ENCODE data around the gene FOXL2NB. TPM values are rescaled to one million over a fixed set of nuclear protein-coding genes. Genes with fewer than 3 reads are reported as not detected.

The FOXL2NB gene
- total RNA-seq, 2 experiments from 2014 or later, result not detected

- H3K27me3 Mint-ChIP-seq, result no peaks in the 10 kb centered on the region
- CTCF ChIA-PET, result interaction anchor here (6.3 kb wide), 1 partner anchor 14 kb away, joined by 46 read pairs; no protein-coding TSS in a partner anchor
- ATAC-seq (no peak), DNase-seq (no peak)
- H3K9me3 Mint-ChIP-seq, result no peaks in the 10 kb centered on the region
- no peak overlapping the region for H3K4me3 Mint-ChIP-seq
- POLR2A ChIA-PET, result no interaction called here
- no peak for TF ChIP-seq CTCF (IDR thresholded peaks at IDR 0.05)
- H3K36me3 Mint-ChIP-seq (ENCODE audit: low read depth), result no peaks in the 10 kb centered on the region
- H3K4me1 Mint-ChIP-seq (ENCODE audit: low read depth), result no peaks in the 10 kb centered on the region
- intact Hi-C loops (cut with micrococcal nuclease), result no loop called here
- no peak overlapping the region for H3K27ac Mint-ChIP-seq
Observed at GRCh38 chr3:138901567-138901966, 45.5 kb upstream of the FOXL2NB start.

GRCh38 chr3:138902171-138902570 is 44.8 kb upstream of the FOXL2NB start:
- H3K36me3 Mint-ChIP-seq (ENCODE audit: low read depth), result no peaks in the 10 kb centered on the region
- DNase-seq (no peak), ATAC-seq (peak; percentile 13)
- no peak for TF ChIP-seq CTCF (IDR thresholded peaks at IDR 0.05)
- H3K9me3 Mint-ChIP-seq, result no peaks in the 10 kb centered on the region
- ChIA-PET CTCF (interaction anchor here (6.3 kb wide), 1 partner anchor 13 kb away, joined by 46 read pairs; no protein-coding TSS in a partner anchor), POLR2A (no interaction called here)
- intact Hi-C loops (cut with micrococcal nuclease), result no loop called here
- no peak overlapping the region for H3K27ac Mint-ChIP-seq
- no peaks in the 10 kb centered on the region for H3K4me1 Mint-ChIP-seq (ENCODE audit: low read depth)
- no peaks in the 10 kb centered on the region for H3K27me3 Mint-ChIP-seq
- no peak overlapping the region for H3K4me3 Mint-ChIP-seq

- Mint-ChIP-seq H3K27ac (no peak overlapping the region), H3K36me3 (ENCODE audit: low read depth) (no peaks in the 10 kb centered on the region), H3K27me3 (no peaks in the 10 kb centered on the region), H3K4me1 (ENCODE audit: low read depth) (no peaks in the 10 kb centered on the region), H3K4me3 (no peak overlapping the region), H3K9me3 (no peaks in the 10 kb centered on the region)
- DNase-seq (no peak), ATAC-seq (no peak)
- intact Hi-C loops (cut with micrococcal nuclease), result no loop called here
- CTCF ChIA-PET, result interaction anchor here (1.1 to 1.8 kb wide), 4 partner anchors 8 to 16 kb away, joined by 3 to 7 read pairs (median 4); no protein-coding TSS in a partner anchor
- POLR2A ChIA-PET, result no interaction called here
- TF ChIP-seq CTCF (IDR thresholded peaks at IDR 0.05), result no peak
Observed at GRCh38 chr3:138907539-138907938, 39.5 kb upstream of the FOXL2NB start.

- ChIA-PET CTCF (interaction anchor here (1.4 to 1.8 kb wide), 2 partner anchors 8 to 15 kb away, joined by 4 to 7 read pairs; no protein-coding TSS in a partner anchor), POLR2A (no interaction called here)
- Mint-ChIP-seq H3K9me3 (no peaks in the 10 kb centered on the region), H3K36me3 (ENCODE audit: low read depth) (no peaks in the 10 kb centered on the region), H3K27ac (no peak overlapping the region), H3K27me3 (no peaks in the 10 kb centered on the region), H3K4me3 (no peak overlapping the region), H3K4me1 (ENCODE audit: low read depth) (no peaks in the 10 kb centered on the region)
- TF ChIP-seq CTCF (IDR thresholded peaks at IDR 0.05), result no peak
- DNase-seq (no peak), ATAC-seq (no peak)
- intact Hi-C loops (cut with micrococcal nuclease), result no loop called here
Observed at GRCh38 chr3:138908846-138909245, 38.2 kb upstream of the FOXL2NB start.

GRCh38 chr3:138909904-138910303 is 37.1 kb upstream of the FOXL2NB start:
- no peaks in the 10 kb centered on the region for H3K36me3 Mint-ChIP-seq (ENCODE audit: low read depth)
- no peak overlapping the region for H3K27ac Mint-ChIP-seq
- H3K4me3 Mint-ChIP-seq, result no peak overlapping the region
- CTCF ChIA-PET, result interaction anchor here (1.7 to 10.0 kb wide), 2 partner anchors 14 to 214 kb away, joined by 4 to 347 read pairs; no protein-coding TSS in a partner anchor
- POLR2A ChIA-PET, result no interaction called here
- H3K27me3 Mint-ChIP-seq, result no peaks in the 10 kb centered on the region
- intact Hi-C loops (cut with micrococcal nuclease), result loop anchor here (10.0 kb wide), 1 partner anchor 435 kb away; no protein-coding TSS in a partner anchor
- TF ChIP-seq CTCF (IDR thresholded peaks at IDR 0.05), result no peak
- peaks cover 1% of the 10 kb centered on the region for H3K4me1 Mint-ChIP-seq (ENCODE audit: low read depth)
- ATAC-seq (no peak), DNase-seq (no peak)
- H3K9me3 Mint-ChIP-seq, result no peaks in the 10 kb centered on the region

Measured in activated CD8-positive, alpha-beta T cell treated with anti-CD3 and anti-CD28 coated beads for 36 hours (primary cell).